GM21447 (cell line): ENCODE results near the gene UGGT2.
A peak's percentile ranks its signal among the peaks of the same experiment; 100 is the strongest.

ENCODE experiments used
- ATAC-seq: cut with Tn5 transposase; IDR thresholded peaks from one replicate; pipeline ENCODE4 v1.9.1; 2021; ENCODE audit not compliant: unreplicated experiment

UGGT2 gene, protein sequence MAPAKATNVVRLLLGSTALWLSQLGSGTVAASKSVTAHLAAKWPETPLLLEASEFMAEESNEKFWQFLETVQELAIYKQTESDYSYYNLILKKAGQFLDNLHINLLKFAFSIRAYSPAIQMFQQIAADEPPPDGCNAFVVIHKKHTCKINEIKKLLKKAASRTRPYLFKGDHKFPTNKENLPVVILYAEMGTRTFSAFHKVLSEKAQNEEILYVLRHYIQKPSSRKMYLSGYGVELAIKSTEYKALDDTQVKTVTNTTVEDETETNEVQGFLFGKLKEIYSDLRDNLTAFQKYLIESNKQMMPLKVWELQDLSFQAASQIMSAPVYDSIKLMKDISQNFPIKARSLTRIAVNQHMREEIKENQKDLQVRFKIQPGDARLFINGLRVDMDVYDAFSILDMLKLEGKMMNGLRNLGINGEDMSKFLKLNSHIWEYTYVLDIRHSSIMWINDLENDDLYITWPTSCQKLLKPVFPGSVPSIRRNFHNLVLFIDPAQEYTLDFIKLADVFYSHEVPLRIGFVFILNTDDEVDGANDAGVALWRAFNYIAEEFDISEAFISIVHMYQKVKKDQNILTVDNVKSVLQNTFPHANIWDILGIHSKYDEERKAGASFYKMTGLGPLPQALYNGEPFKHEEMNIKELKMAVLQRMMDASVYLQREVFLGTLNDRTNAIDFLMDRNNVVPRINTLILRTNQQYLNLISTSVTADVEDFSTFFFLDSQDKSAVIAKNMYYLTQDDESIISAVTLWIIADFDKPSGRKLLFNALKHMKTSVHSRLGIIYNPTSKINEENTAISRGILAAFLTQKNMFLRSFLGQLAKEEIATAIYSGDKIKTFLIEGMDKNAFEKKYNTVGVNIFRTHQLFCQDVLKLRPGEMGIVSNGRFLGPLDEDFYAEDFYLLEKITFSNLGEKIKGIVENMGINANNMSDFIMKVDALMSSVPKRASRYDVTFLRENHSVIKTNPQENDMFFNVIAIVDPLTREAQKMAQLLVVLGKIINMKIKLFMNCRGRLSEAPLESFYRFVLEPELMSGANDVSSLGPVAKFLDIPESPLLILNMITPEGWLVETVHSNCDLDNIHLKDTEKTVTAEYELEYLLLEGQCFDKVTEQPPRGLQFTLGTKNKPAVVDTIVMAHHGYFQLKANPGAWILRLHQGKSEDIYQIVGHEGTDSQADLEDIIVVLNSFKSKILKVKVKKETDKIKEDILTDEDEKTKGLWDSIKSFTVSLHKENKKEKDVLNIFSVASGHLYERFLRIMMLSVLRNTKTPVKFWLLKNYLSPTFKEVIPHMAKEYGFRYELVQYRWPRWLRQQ (N-terminal part only)

DNA sequence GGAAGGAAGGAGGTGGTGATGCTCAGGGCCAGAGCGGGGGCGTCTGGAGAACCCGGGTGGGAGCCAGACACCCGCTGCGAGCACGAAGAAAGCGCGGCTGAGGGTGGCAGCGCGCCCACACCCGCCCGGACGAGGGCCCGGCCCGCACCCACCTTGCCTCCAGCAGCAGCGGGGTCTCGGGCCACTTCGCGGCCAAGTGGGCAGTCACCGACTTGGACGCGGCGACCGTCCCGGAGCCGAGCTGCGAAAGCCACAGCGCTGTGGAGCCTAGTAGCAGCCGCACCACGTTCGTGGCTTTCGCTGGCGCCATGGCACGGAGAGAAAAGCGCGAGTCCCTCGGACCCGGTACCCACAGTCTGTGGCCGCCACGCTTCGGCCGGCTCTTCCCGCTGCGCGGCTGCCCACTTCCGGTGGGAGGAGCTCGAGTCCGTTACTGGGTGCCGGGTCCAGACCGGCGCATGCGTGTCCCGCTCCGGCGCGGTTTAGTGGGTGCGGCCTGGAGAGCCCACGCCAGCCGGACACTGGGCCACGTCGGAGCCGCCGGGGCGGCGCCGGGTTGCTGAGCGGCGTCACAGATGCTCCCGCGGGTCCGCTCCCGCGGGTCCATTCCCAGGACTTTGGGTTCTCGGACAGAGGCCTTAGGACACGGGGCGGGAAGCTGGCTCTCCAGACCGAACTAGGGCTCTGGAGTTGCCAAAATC, at the start of gene UGGT2:
UGGT2 (minus strand) TSS at position 399 of the 701 bp plus-strand sequence; CDS start at position 310, 89 bp downstream.
- ATAC-seq: peak; percentile 96

DNA sequence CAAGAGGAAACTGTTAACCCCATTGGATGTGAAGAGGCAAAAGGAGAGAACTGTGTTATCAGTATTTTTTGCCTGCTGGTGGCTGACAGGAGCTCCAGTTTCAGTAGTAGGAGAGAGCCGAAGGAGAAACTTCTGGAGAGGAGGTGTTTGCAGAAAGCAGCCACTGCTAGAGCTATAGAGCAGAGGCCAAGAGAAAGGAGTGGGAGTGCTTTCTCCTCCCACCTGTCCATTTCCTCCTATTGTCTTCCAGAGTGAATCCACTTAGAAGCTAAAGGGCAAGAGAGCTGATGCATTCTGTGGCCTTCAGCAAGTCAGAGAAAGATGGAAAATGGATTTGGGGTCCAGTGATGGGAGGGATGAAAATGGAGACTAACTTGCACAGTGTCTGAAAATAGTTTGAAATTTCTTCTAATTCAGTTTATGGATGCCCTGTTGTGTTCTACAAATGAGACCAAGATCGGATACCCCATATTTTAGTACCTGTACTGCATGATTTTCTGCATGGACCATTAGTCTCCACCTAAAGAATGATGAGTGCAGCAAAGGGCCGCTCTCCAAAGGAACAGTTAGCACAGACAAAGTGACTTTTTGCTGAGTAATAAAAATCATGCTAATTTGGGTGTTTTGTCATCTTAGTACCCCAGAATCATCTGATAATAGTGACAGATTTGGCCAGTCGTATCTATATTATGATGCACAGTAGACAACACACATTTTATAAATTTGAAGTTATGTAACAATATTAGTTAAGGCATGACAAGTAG, 47.4 kb upstream of the UGGT2 start:
- ATAC-seq: no peak

DNA sequence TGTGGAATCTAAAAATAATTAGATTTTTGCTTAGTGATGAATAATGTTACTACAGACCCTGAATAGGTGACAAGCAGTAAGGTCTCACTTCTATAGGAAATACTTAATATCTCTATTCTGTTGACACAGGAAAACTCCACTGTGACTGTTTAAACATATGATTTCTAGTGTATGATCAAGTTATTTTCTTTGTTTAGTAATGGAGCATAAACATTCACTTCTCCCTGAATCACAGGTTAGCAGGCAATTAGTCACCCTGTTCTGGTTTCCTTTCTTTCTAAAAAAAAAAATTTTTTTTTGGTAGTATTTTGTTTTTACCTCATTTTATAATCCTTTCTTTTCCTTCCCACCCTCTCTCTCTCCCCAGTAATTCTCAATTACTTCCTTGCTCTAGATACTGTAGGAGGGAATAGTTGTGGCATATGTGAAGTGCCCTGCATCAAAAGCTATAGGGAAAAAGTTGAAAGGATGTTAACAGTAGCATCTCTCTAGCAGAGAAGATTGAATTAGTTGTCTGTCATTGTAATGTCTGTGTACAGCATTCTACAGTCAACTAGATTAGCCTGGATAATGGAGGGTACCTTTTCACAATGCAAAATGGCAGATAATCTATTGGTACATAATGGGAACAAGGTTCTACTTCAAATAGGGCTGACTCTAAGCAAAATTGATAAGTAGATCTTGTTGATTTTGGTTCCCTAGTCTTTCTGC, 40.2 kb upstream of the UGGT2 start:
- no peak for ATAC-seq

DNA sequence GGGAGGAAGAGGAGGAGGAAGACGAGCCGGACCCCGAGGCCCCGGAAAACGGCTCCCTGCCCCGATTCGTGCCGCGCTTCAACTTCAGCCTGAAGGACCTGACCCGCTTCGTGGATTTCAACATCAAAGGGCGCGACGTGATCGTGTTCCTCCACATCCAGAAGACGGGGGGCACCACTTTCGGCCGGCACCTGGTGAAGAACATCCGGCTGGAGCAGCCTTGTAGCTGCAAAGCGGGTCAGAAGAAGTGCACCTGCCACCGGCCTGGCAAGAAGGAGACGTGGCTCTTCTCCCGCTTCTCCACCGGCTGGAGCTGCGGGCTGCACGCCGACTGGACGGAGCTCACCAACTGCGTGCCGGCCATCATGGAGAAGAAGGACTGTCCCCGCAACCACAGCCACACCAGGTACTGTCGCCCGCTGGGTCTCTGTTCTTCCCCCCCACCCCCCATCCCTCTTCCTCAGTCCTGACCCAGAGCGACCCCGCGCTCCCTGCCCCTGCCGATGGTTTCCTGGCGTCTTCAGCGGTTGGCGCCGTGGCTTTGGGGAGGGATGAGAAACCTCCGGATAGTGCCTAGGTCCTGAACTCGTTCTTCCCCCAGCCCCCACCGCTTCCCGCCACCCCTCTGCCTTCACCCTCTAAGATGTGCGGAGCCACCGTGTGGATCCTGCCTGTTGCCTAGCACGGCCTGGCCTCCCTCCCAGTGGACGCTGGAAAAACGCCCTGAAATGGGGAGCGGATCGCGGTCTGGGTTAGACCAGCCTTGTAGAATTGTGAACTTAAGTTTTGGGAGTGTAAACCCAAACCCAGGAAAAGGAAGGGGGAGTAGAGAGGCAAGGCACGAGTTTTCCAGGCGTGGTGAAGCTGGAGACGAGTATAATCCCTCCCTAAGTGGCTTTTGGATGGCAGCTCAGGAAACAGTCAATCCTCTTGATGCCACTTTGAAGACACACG, 38.2 kb upstream of the UGGT2 start:
- ATAC-seq: no peak

DNA sequence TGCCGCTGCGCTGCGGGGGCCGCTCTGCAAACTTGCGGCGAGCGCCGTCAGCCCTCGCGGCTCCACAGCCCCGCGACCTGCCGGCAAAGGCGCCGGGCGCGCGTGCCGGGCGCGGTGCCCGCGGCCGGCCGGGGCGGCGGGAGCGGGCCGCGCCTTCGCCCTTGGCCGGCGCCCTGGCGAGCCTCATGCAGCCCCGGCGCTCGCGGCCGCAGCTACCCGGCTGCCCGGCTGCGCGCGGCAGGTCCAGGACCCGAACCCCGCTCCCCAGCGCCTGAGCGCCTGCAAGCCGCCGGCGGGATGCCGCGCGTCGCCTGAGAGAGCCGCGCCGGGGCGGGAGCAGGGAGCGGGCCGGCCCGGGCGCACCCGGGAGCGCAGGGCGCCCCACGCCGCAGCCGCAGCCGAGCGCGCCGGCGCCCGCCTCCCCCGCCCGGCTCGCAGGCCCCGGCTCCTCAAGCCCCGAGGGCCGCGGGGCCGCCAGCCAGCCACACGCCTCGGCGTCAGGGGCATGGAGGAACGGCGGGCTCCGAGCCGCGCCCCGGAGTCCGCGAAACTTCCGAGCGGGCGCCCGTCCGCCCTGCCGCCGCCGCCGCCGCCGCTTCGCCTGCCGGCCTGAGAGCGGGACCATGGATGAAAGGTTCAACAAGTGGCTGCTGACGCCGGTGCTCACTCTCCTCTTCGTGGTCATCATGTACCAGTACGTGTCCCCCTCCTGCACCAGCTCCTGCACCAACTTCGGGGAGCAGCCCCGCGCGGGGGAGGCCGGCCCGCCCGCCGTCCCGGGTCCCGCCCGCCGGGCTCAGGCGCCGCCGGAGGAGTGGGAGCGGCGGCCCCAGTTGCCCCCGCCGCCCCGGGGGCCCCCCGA, 37.3 kb upstream of the UGGT2 start:
- no peak for ATAC-seq

DNA sequence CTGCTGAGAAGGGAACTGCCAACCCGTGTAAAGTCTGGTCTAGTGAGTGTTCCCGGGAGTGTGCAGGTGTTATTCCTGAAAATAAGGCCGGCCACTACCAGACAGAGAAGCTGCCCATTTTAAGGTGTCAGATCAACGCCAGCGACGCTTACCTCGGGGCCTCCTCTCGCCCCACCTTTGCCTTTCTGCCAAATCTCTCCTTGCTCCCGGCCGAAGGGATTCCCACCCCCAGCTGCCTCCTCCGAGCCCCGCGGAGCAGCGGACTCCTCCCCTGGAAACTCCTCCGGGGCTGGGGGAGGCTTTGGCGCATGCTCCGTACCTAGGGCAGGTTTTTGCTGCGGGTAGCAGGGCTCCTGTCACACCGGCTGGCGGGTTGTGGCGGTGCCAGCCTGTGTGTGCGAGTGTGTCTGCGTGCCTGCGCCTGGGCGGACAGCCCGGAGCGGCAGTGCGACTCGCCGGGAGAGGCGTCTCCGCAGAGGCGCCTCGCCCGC, 36.6 kb upstream of the UGGT2 start, which contains the start of gene HS6ST3:
HS6ST3 (plus strand) TSS at position 359 of the 491 bp plus-strand sequence.
- no peak for ATAC-seq

DNA sequence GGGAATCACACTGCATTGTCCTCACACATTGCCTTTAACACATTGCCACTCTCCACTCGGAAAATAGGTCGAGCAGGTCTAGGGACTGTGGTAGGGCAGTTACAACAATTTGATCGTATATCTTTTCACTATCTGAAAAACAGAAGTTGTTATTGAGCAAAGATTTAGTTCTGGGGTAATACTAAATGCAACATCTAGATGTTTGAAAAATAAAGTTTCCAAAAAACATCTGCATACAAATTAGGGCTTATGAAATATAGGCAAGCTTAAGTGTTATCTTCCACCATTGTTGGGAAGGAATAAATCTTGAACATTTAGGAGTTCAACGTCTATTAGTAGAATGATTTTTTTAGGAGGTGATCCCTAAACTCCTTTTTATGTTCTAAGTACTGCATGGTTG, 35.9 kb upstream of the UGGT2 start:
- ATAC-seq: no peak

DNA sequence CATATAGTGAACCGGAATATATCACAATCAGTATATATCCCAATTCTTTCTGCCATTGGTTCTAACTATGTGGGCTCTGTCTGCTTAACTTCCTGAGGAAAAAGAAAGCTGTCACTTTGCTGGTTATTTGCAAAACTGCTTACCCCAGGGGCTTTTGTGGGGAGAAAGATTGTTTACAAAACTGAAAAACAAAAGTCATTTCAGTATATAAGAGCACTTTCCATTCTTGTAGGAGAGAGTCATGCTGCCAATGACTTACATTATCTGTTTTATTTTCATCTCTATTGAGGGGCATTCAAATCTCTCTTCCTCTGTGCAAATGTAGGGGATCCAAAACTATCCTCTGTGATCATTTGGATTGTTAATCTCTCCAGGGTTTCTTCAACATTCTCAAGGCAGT, 33.5 kb upstream of the UGGT2 start:
- ATAC-seq: no peak

DNA sequence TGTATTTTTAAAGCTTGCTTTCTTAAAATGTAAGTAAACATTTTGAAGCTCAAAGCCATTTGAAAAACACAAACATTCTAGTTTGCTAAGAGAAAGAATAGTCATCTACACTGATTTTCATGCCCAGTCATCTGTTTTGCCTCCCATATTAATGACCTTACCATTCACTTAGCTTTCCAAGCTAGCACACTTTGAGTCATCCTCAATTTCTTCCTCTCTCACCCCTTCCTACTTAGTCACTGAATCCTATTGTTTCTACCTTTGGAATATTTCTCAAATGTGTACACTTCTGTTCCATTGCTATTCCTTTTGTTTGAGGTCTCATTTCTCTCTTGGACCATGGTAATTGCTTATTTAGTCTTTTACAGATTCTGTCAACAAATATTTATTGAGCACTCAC, 29.4 kb upstream of the UGGT2 start:
- ATAC-seq: no peak

DNA sequence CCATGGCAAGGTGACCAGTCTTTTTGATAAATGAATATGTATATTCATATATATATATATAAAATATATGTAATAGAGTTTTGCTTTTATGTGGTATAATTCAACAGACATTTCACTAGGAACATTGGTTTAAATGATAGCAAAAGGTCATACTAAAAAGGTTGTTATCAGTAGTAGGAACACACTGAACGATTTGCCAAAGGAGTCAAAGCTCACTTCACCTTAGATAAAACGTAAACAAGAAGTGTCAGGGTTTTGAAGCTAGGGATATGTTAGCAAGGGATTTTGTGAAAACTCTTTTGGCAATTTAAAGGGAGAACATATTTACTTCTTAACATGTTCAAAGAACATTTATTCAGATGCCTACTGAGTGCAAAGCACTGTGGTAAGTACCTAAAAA, 28.7 kb upstream of the UGGT2 start:
- ATAC-seq: no peak

DNA sequence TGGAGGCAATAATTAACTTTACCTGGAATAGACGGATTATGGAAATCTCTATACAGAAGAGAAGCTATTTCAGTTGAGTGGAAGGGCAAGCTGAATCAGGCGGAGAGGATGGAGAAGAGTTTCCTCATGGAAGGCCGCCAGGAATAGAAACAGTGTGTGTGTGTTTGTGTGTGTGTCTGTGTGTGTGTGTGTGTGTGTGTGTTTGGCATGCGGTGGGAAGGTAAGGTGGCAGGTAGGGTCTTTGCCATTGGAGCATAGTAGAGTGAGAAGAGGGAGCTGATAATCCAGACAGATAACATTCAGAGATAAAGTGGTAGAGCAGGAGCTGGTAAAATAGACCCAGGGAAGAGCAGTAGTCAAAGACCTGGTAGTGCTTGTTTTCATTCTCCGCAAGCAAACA, 27.5 kb upstream of the UGGT2 start:
- no peak for ATAC-seq

DNA sequence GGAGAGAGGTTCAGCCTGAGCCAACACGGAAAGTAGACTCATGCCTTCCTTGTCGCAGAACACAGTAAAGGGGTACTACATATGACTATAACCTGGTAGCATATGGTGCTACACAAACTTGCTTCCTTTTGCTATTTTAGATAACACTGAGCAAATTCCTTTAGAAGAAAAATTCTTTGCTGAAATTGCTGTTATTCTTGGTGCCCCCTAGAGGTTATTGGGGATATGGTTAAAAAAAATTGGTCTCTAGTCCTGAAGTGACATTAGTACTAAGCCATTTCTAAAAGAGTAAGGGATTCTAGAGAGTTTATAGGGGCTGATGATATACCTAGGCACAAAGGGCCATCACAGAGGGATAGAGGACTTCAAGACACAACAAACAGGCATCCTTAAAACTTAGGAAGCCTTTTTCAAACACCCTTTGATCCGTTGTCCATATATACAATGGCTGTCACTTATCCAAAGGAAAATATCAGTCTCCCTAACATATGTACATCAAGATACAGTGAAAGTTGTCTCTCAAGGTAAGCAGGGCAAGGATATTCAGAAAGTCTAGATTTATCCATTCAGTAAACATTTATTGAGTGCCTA, 22.8 kb upstream of the UGGT2 start:
- ATAC-seq: no peak

DNA sequence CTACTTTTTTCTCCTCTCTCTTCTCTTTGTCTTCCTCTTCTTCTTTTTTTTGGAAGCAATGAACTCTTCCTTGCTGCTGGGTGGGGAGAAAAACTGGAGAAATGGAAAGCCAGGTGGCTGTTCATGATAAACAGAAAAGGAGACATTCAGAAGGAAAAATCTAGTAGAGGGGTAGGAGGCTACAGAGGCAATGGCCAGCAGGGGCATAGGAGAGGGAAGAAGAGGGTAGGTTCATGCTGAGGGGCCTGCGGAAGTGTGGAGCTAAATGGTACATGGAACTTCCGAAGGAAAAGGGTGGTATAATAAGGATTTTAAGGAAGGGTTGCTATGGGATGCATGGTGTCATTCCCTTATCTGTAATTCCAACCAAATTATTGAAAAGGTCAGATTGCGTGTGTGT, 19.2 kb upstream of the UGGT2 start:
- ATAC-seq: no peak

DNA sequence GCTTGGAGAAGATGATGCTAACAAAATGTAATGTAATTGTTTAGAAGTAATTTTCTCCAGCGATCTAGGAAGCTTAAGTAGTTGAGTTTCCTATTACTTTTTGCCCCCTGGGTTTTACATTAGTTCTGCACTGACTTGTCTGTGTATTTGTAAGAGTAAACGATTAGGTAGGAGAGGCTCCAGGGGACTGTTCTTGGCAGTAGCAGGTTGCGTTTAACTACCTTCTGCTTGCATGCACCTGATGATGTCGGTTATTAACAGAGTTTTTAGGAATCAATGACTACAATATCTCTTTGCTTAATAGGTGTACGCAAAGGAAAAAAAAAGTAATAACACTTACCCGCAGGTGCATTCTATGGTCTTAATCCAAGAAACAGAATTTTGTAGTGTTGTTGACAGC, 18.3 kb upstream of the UGGT2 start:
- ATAC-seq: no peak

DNA sequence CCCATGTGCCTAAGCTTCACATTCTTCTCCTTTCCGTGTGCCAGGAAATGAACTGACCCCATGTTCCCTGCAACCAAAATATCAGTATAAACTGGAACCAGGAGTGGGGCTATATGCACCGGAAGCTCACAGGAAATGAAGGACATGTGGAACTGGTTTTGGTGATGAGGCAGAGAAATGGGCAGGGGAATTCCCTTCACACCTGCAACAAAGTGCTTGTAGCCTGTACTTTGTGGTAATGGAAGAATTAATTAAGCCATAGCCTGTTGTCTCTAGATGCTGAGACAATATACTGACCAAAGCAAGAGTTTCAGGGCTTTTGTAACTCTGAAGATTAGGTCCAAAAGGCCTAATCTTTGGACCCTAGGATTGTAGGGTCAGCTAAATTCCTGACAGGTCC, 15.5 kb upstream of the UGGT2 start:
- ATAC-seq: no peak

DNA sequence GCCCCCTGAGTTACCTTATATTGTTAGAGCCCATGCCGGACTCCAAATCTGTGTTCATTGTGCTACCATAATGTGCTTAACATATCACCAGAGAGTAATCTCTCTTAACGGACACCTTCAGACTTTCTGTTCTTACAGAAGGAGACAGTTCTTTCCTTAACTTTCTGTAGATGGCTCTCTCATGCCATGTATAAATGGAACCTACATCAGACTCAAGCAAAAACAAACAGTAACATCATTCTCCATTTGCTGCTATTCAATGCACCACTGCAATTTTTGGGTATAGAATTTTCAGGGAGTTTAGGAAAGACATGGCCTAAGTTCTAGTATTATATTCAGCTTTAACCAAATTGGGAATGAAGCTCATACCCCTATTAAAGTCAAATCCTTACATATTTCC, 12.6 kb upstream of the UGGT2 start:
- no peak for ATAC-seq

DNA sequence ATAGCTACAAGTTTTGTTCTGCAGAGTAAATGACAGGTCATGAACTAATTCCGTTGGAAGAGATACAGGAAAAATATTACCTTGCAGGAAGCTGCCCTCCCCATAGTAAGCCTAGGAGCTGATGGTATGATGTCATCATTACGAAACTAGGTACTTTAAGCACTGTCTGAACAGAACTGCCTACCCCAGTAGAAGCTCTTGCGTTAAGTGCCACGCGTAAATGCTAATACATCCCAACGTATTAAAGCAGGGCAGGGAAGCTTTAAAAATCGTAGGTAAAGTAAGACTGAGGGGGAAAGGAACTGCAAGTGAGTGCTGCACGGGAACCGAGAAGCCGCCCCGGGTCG, 572 bp downstream of the UGGT2 start:
- peak; percentile 53 for ATAC-seq
